K562 (cell line): ENCODE data around the gene TENT4A. TPM values are rescaled to one million over a fixed set of nuclear protein-coding genes. Genes with fewer than 3 reads are reported as not detected.

Source experiments
- ATAC-seq: fragments of 200-7000 bp; cut with Tn5 transposase; 3 replicates; pipeline ENCODE4 v1.9.1; 2020; ENCODE audit warnings: moderate library complexity
- BruUV-seq: library from RNA; stranded (reverse); fragments of 400-500 nt; replicated peaks from 2 replicates; lab custom pipeline; 2021; lab: Mats Ljungman, UMichigan
- CTCF ChIA-PET: fragments of 300-600 bp; formaldehyde crosslinking; extraction: SDS; loops from one replicate; lab custom pipeline; 2021; ENCODE audit warnings: low intra/inter-chr PET ratio; lab: Yijun Ruan, JAX
- POLR2A ChIA-PET: fragments of 300-600, 350-650 bp; sonication (Branson Sonifier 250); formaldehyde crosslinking; extraction: SDS; loops from one replicate; lab custom pipeline; 2021; ENCODE audit warnings: antibody characterized with exemption, inconsistent platforms; lab: Yijun Ruan, JAX
- DNase-seq, 4 experiments: peaks; one replicate each; pipeline versions ENCODE4 v3.0.0 to v3.0.0-alpha.2; 2011 to 2018; ENCODE audit warnings: low spot score in 3 of 4, mixed read lengths in 3 of 4; ENCODE audit errors: extremely low read depth in 1 of 4
- FAIRE-seq: peaks from 2 replicates; lab custom pipeline; 2011; peaks lifted over from hg19 to GRCh38; lab: Jason Lieb, UNC
- H2AFZ ChIP-seq: 2 replicates; pipeline ENCODE4 v1.6.0; 2011; ENCODE audit warnings: low read depth, low read length, control low read depth, inconsistent platforms
- H3K27ac ChIP-seq: fragments of 200-600 bp; 3 replicates; pipeline ENCODE4 v1.8.0; 2011; ENCODE audit warnings: low read depth, mild to moderate bottlenecking, control low read depth, inconsistent platforms, low read length, moderate library complexity, mixed read lengths; ENCODE audit errors: extremely low read depth
- H3K27me3 ChIP-seq, 2 experiments: fragments of 300-600 bp in 1 of 2; 2 replicates in 1 of 2; 3 replicates in 1 of 2; pipeline versions ENCODE4 v1.6.0 to v1.8.0; 2011; ENCODE audit warnings: inconsistent platforms in 2 of 2, low read length in 2 of 2, mild to moderate bottlenecking in 1 of 2, mixed read lengths in 1 of 2, moderate library complexity in 1 of 2; ENCODE audit not compliant: control insufficient read depth in 2 of 2, insufficient read depth in 2 of 2
- H3K36me3 ChIP-seq: fragments of 300-600 bp; 3 replicates; pipeline ENCODE4 v1.8.0; 2011; ENCODE audit warnings: mild to moderate bottlenecking, low read length, inconsistent platforms; ENCODE audit not compliant: control insufficient read depth, insufficient read depth
- H3K4me1 ChIP-seq, 2 experiments: fragments of 200-600 bp in 1 of 2; replicated peaks in 1 of 2; 2 replicates in 1 of 2; 3 replicates in 1 of 2; pipeline versions ENCODE4 v1.5.1 to v1.8.0; 2011; ENCODE audit warnings: inconsistent platforms in 2 of 2, low read length in 2 of 2, mild to moderate bottlenecking in 1 of 2, mixed read lengths in 1 of 2, moderate library complexity in 1 of 2; ENCODE audit not compliant: control insufficient read depth in 2 of 2, insufficient read depth in 2 of 2
- H3K4me2 ChIP-seq: 2 replicates; pipeline ENCODE4 v1.6.1; 2011; ENCODE audit warnings: low read length, control low read depth, inconsistent platforms, mixed read lengths; ENCODE audit not compliant: insufficient read depth
- H3K4me3 ChIP-seq: fragments of 200-600 bp; sonication (generic), shearing (Covaris generic); 2 replicates; pipeline ENCODE4 v1.5.1; 2016; ENCODE audit warnings: control low read depth, inconsistent platforms
- H3K79me2 ChIP-seq: fragments of 200-600 bp; 3 replicates; pipeline ENCODE4 v1.8.0; 2011; ENCODE audit warnings: low read length, inconsistent platforms; ENCODE audit not compliant: control insufficient read depth, insufficient read depth
- H3K9ac ChIP-seq, 2 experiments: 2 replicates each; pipeline versions ENCODE4 v1.6.0 to v1.6.1; 2011; ENCODE audit warnings: low read depth in 2 of 2, low read length in 2 of 2, control low read depth in 1 of 2, inconsistent platforms in 1 of 2, mild to moderate bottlenecking in 1 of 2, mixed read lengths in 1 of 2; ENCODE audit not compliant: insufficient read depth in 1 of 2
- H3K9me1 ChIP-seq: one replicate; pipeline ENCODE4 v1.6.0; 2011; ENCODE audit warnings: inconsistent platforms, mild to moderate bottlenecking, low read length, moderate library complexity; ENCODE audit not compliant: control insufficient read depth, insufficient read depth
- H3K9me3 ChIP-seq: replicated peaks from 2 replicates; pipeline ENCODE4 v1.5.1; 2011; ENCODE audit warnings: low read depth, low read length, inconsistent platforms; ENCODE audit not compliant: control insufficient read depth, insufficient read depth
- H4K20me1 ChIP-seq: replicated peaks from 2 replicates; pipeline ENCODE4 v1.6.1; 2011; ENCODE audit warnings: low read length, inconsistent platforms, mixed read lengths; ENCODE audit not compliant: control insufficient read depth, insufficient read depth
- BDP1 ChIP-seq: IDR thresholded peaks from 3 replicates; pipeline ENCODE4 v1.6.1; 2011; ENCODE audit not compliant: insufficient read length, insufficient read depth
- CBFA2T2 ChIP-seq: fragments of 450-650 bp; conservative IDR thresholded peaks from 2 replicates; pipeline ENCODE4 v1.6.1; 2017; ENCODE audit warnings: mild to moderate bottlenecking
- FOXJ3 ChIP-seq: sonication (generic); formaldehyde crosslinking; IDR thresholded peaks from 2 replicates; pipeline ENCODE4 v1.4.0; 2020; ENCODE audit warnings: mild to moderate bottlenecking, missing genetic modification reagents
- NONO ChIP-seq, 2 experiments: fragments of 200-400 bp in 1 of 2; fragments of 450-650 bp in 1 of 2; formaldehyde crosslinking in 1 of 2; IDR thresholded peaks; 2 replicates each; pipeline ENCODE4 v1.6.1; 2017; ENCODE audit warnings: low read depth in 2 of 2, mild to moderate bottlenecking in 2 of 2, moderate library complexity in 2 of 2, low read length in 1 of 2
- RBM39 ChIP-seq: fragments of 200-400 bp; formaldehyde crosslinking; optimal IDR thresholded peaks from 2 replicates; pipeline ENCODE3; 2018; ENCODE audit warnings: low read depth, low read length
- SMARCA4 ChIP-seq: fragments of 450-650 bp; IDR thresholded peaks from 2 replicates; pipeline ENCODE4 v1.6.1; 2016
- TCF3 ChIP-seq: sonication (generic); formaldehyde crosslinking; IDR thresholded peaks from 2 replicates; pipeline ENCODE4 v1.4.0; 2020; ENCODE audit warnings: mild to moderate bottlenecking, missing genetic modification reagents
- TRIM24 ChIP-seq, 2 experiments: fragments of 450-650 bp; IDR thresholded peaks; 2 replicates each; pipeline ENCODE4 v1.6.1; 2016
- ZNF311 ChIP-seq: fragments of 250-450 bp; sonication (Bioruptor Pico); IDR thresholded peaks from 2 replicates; pipeline ENCODE4 v1.4.0; 2020; ENCODE audit warnings: mild to moderate bottlenecking, moderate library complexity
- ZNF707 ChIP-seq: fragments of 250-450 bp; sonication (Bioruptor Pico); conservative IDR thresholded peaks from 2 replicates; pipeline ENCODE4 v1.8.0; 2022; ENCODE audit warnings: inconsistent platforms, mild to moderate bottlenecking, moderate library complexity
- WGBS: fragments of 100-300 bp; shearing (Covaris generic); methylation state at CpG from one replicate; pipeline ENCODE4 v1.1.6; 2016; ENCODE audit warnings: low coverage, mixed read lengths; ENCODE audit not compliant: insufficient coverage; ENCODE audit errors: missing lambda C conversion rate; 5-methylcytosine and 5-hydroxymethylcytosine counted together
- in situ Hi-C: fragments of 300-500 bp; cut with MboI; formaldehyde crosslinking; loops from 4 replicates; pipeline ENCODE4 v1.15.0; 2018; ENCODE audit warnings: inconsistent platforms, mixed read lengths
- intact Hi-C: fragments of 100-400 bp; cut with micrococcal nuclease; formaldehyde crosslinking; loops from 2 replicates; pipeline ENCODE4 v1.14.2; 2022
- polyA plus RNA-seq, 8 experiments: library from polyadenylated mRNA; depleted of rRNA in 4 of 8; stranded (reverse) in 5 of 8; unstranded in 3 of 8; fragments of >200 nt; fragmentation: Nextera tagmentation in 2 of 8; fragmentation: Illumina TruSeq in 1 of 8; extraction: Ambion mirVana in 2 of 8; extraction: Trizol in 1 of 8; gene quantifications; 2 replicates each; pipeline versions ENCODE4 v1.2.1 to v1.2.3, GENCODE V29; 2011 to 2014; ENCODE audit warnings: inconsistent platforms in 1 of 8, missing spikeins in 1 of 8
- total RNA-seq, 7 experiments: library from RNA; depleted of rRNA in 6 of 7; stranded (reverse); fragments of >200 nt in 6 of 7; fragmentation: Illumina TruSeq in 2 of 7; extraction: Trizol in 2 of 7; gene quantifications; 2 replicates each; pipeline versions ENCODE4 v1.2.1 to v1.2.3, GENCODE V29; 2011 to 2021; ENCODE audit warnings: low replicate concordance in 1 of 7

The TENT4A gene
- total and polyA plus RNA-seq, 9 of the 15 experiments (the other 6 are each of a cell fraction or from before 2014, with no cell fraction given) = 1.3 to 27.3 (median 13.0) TPM

DNA sequence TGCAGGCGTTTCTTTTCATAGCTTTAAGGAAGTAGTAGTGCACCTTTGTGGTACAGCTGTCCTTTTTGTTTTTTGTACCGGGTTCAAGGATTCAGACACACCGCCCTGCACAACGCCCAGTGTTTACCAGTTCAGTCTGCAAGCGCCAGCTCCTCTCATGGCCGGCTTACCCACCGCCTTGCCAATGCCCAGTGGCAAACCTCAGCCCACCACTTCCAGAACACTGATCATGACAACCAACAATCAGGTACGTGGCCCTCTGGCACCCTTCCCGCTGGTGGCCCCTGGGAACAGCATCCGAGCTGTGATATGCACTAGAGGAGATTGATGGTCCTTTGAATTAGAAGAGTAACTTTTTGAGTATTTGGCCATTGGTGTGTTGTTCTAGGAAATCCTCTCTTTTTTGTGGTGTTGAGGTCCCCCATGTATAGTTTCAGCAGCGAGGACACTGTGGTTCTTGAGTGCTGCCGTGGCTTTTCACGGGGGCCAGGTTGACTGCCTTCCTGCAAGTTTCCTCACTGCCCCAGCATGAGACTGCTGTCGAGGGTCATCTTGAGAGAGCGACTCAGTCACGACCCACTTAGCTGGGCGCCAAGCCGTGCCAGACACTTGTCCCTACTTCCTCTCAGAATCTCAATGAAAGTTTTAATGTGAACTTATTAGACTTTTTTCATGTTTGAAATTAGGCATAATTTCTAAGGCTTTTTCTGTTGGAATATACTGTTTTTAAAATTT, 37.9 kb downstream of the TENT4A start:
- in situ Hi-C loops = no loop called here
- POLR2A ChIA-PET = interaction anchor here (0.6 kb wide), 2 partner anchors 19 to 38 kb away, joined by 3 read pairs; partner anchors contain the start of gene TENT4A

DNA sequence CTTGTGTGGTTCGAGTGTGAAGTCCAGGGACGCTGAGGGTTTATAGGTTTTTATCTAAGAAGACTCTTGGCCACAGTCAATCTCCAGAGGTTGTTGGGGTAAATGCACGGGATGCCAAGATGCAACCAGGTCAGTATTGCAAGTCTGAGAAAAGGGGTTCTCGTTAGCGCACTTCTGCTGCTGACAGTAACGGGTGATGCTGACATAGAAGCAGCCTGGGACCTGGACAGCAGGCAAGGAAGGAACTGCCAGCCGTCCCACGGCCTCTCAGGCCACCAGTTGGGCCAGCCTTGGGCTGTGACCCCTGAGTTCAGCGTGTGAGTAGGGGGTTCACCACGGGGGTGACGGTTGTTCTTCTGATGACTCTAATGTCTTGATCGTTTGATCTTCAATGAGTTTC, 39.0 kb downstream of the TENT4A start:
- no peak for TF ChIP-seq BDP1
- TF ChIP-seq NONO (IDR thresholded peaks at IDR 0.05; ENCODE audit: low read depth in 2 of 2, low read length in 1 of 2) = no peak
- TF ChIP-seq SMARCA4 = no peak
- no peak for TF ChIP-seq RBM39
- TF ChIP-seq TCF3 = no peak
- TF ChIP-seq CBFA2T2 = no peak
- no peak for TF ChIP-seq ZNF707 (CRISPR knock-in tag)
- no peak for TF ChIP-seq FOXJ3 (CRISPR knock-in tag)
- no peak for TF ChIP-seq TRIM24 (IDR thresholded peaks at IDR 0.05)
- ChIA-PET POLR2A (no interaction called here), CTCF (no interaction called here)
- intact Hi-C loops = no loop called here
- in situ Hi-C loops = no loop called here
- Histone ChIP-seq H3K36me3 (peaks cover 94% of the 10 kb centered on the region), H3K27ac (no peak overlapping the region), H3K4me2 (no peak overlapping the region), H3K9me3 (no peaks in the 10 kb centered on the region), H3K4me3 (no peak overlapping the region), H3K4me1 (no peaks in the 10 kb centered on the region; a peak in 1 of 5 replicates), H3K9me1 (no peaks in the 10 kb centered on the region), H2AFZ (no peak overlapping the region), H4K20me1 (0 out of 2 replicates have a peak, but pooled peaks cover 3% of the 10 kb centered on the region), H3K27me3 (no peaks in the 10 kb centered on the region), H3K79me2 (peaks cover 18% of the 10 kb centered on the region; the same call in 2 of the 3 replicates), H3K9ac (0 out of 4 replicates have a peak overlapping the region, but pooled peaks of 1 of the 2 experiments have one; percentile 23)
- no peak for FAIRE-seq
- no peak for ATAC-seq
- WGBS = 93% methylated on average over 12 of the region's 12 CpGs
- no peak for DNase-seq
- no TSS peak for BruUV-seq

More for the DNA sequence above, 37.9 kb downstream of the TENT4A start:
- H3K27ac ChIP-seq = no peak overlapping the region
- no peak overlapping the region for H3K4me3 ChIP-seq
- FAIRE-seq (no peak), ATAC-seq (no peak), DNase-seq (no peak)
- H4K20me1 ChIP-seq = 0 out of 2 replicates have a peak, but pooled peaks cover 3% of the 10 kb centered on the region
- no peaks in the 10 kb centered on the region for H3K9me3 ChIP-seq
- H3K79me2 ChIP-seq = peaks cover 18% of the 10 kb centered on the region; the same call in 2 of the 3 replicates
- no peak overlapping the region for H2AFZ ChIP-seq
- H3K4me2 ChIP-seq = no peak overlapping the region
- H3K27me3 ChIP-seq = no peaks in the 10 kb centered on the region
- TF ChIP-seq ZNF311 (CRISPR knock-in tag) = no peak
- intact Hi-C loops = no loop called here
- H3K9ac ChIP-seq = no peak overlapping the region
- H3K36me3 ChIP-seq = peaks cover 96% of the 10 kb centered on the region
- BruUV-seq = no TSS peak
- no peaks in the 10 kb centered on the region; a peak in 1 of 5 replicates for H3K4me1 ChIP-seq
- no peaks in the 10 kb centered on the region for H3K9me1 ChIP-seq
- WGBS = 95% methylated on average over 18 of the region's 18 CpGs
- CTCF ChIA-PET = no interaction called here
